Lung (tissue), 12 donors: ENCODE results near the gene FAM174C. TPM values are rescaled to one million over a fixed set of nuclear protein-coding genes. Genes with fewer than 3 reads are reported as not detected.

Experiments
- ATAC-seq: fragments of 200-7000 bp; cut with Tn5 transposase; one replicate; pipeline ENCODE4 v1.9.1; 2020; ENCODE audit warnings: moderate number of reproducible peaks; ENCODE audit not compliant: insufficient read depth, low FRiP score
- DNase-seq, 3 donors: peaks; one replicate each; pipeline ENCODE4 v3.0.0-alpha.2; 2013 to 2017
- H3K27ac ChIP-seq, 2 donors: one replicate each; pipeline ENCODE4 v1.5.1; 2013; ENCODE audit warnings: mild to moderate bottlenecking in 2 of 2, moderate library complexity in 2 of 2, control low read depth in 1 of 2, inconsistent platforms in 1 of 2, low read depth in 1 of 2, low read length in 1 of 2
- H3K27me3 ChIP-seq, 3 donors: one replicate each; pipeline ENCODE4 v1.5.1; 2013; ENCODE audit warnings: low read length in 2 of 3; ENCODE audit not compliant: control insufficient read depth in 3 of 3, insufficient read depth in 3 of 3
- H3K36me3 ChIP-seq, 4 donors: one replicate each; pipeline ENCODE4 v1.5.1; 2013; ENCODE audit warnings: low read length in 4 of 4, mild to moderate bottlenecking in 1 of 4, moderate library complexity in 1 of 4; ENCODE audit not compliant: control insufficient read depth in 4 of 4, insufficient read depth in 4 of 4
- H3K4me1 ChIP-seq, 5 donors: one replicate each; pipeline ENCODE4 v1.5.1; 2013; ENCODE audit warnings: low read length in 5 of 5, mild to moderate bottlenecking in 2 of 5, moderate library complexity in 1 of 5; ENCODE audit not compliant: control insufficient read depth in 5 of 5, insufficient read depth in 5 of 5
- H3K4me3 ChIP-seq: one replicate; pipeline ENCODE4 v1.5.1; 2013; ENCODE audit warnings: mild to moderate bottlenecking, control low read depth, moderate library complexity
- H3K9ac ChIP-seq, 2 donors: one replicate each; pipeline ENCODE4 v1.5.1; 2013; ENCODE audit warnings: low read length in 2 of 2, control low read depth in 1 of 2; ENCODE audit not compliant: insufficient read depth in 1 of 2
- H3K9me3 ChIP-seq, 4 donors: one replicate each; pipeline ENCODE4 v1.5.1; 2013; ENCODE audit warnings: low read length in 3 of 4, mild to moderate bottlenecking in 1 of 4, moderate library complexity in 1 of 4; ENCODE audit not compliant: control insufficient read depth in 4 of 4, insufficient read depth in 3 of 4
- CTCF ChIP-seq: IDR thresholded peaks from 2 replicates; pipeline ENCODE4 v1.5.1; 2012; ENCODE audit warnings: mild to moderate bottlenecking; ENCODE audit errors: control extremely low read depth, extremely low read depth
- WGBS, 2 donors: extraction: QIAGEN DNeasy Blood & Tissue Kit; methylation state at CpG; one replicate each; pipeline ENCODE4 v1.1.7; 2013; 5-methylcytosine and 5-hydroxymethylcytosine counted together
- polyA plus RNA-seq, 2 donors: library from polyadenylated mRNA; stranded (reverse); fragments of 200-250 nt; gene quantifications; one replicate each; pipeline ENCODE4 v1.2.1, GENCODE V29; 2013
- total RNA-seq, 2 donors: library from RNA; depleted of rRNA in 1 of 2; stranded (reverse); fragments of >200 nt in 1 of 2; gene quantifications; one replicate each; pipeline ENCODE4 v1.2.1, GENCODE V29; 2014 to 2021
- donor health status: control.
- donor health status: control.
- donor health status: Bipolar disorder and iron deficiency.
- donor health status: healthy.
- donor health status: DM: yes; HTN: yes; CAD: no.

The FAM174C gene
- total and polyA plus RNA-seq, 4 donors: 17.5 to 89.3 (median 69.4) TPM

GRCh38 chr19:1248139-1248785 is 27.1 kb upstream of the FAM174C start, which contains the start of gene MIDN:
Gene MIDN (plus strand): TSS chr19:1248583. CDS start chr19:1250297, 1,714 bp downstream.
- 0 to 1% methylated on average over 51 to 60 of the region's 60 CpGs for WGBS, 2 donors
- Histone ChIP-seq H3K9ac (peak within 1 kb of the TSS; percentile 32 to 63), H3K9me3 (no peaks in the 10 kb centered on the region), H3K27me3 (no peaks in the 10 kb centered on the region), H3K36me3 (peaks cover 0 to 24% (median 7%) of the 10 kb centered on the region in 4 donors), H3K27ac (peak within 1 kb of the TSS; percentile 98 to 99), H3K4me1 (peaks cover 0 to 33% (median 21%) of the 10 kb centered on the region in 5 donors), H3K4me3 (peak within 1 kb of the TSS; percentile 88)
- peak; percentile 70 to 89 (median 85) for DNase-seq
- no peak for TF ChIP-seq CTCF
- peak; percentile 28 for ATAC-seq

- peaks cover 0 to 30% (median 10%) of the 10 kb centered on the region in 4 donors for H3K36me3 ChIP-seq
- peak overlapping the region in 1 of 2 donors; percentile 63 for H3K9ac ChIP-seq
- WGBS, 2 donors: 0 to 1% methylated on average over 55 to 74 of the region's 74 CpGs
- ATAC-seq (peak; percentile 4), DNase-seq (peak; percentile 86 to 88 (median 87))
- H3K27me3 ChIP-seq: no peaks in the 10 kb centered on the region
- peak; percentile 48 for TF ChIP-seq CTCF
- H3K27ac ChIP-seq: peak overlapping the region; percentile 98 to 99
- H3K9me3 ChIP-seq: no peaks in the 10 kb centered on the region
- peaks cover 2 to 35% (median 24%) of the 10 kb centered on the region in 5 donors for H3K4me1 ChIP-seq
- peak overlapping the region; percentile 88 for H3K4me3 ChIP-seq
Measured at GRCh38 chr19:1248786-1249297, 26.5 kb upstream of the FAM174C start.

- peak; percentile 97 to 99 (median 98) for DNase-seq
- no peaks in the 10 kb centered on the region for H3K27me3 ChIP-seq
- ATAC-seq: peak; percentile 12
- peak overlapping the region; percentile 94 for H3K4me3 ChIP-seq
- H3K4me1 ChIP-seq: peaks cover 2 to 35% (median 21%) of the 10 kb centered on the region in 5 donors
- H3K9me3 ChIP-seq: no peaks in the 10 kb centered on the region
- H3K27ac ChIP-seq: peak overlapping the region; percentile 98 to 99
- peaks cover 2 to 32% (median 14%) of the 10 kb centered on the region in 4 donors for H3K36me3 ChIP-seq
- no peak for TF ChIP-seq CTCF
- 0 to 1% methylated on average over 62 to 102 of the region's 102 CpGs for WGBS, 2 donors
- no peak overlapping the region for H3K9ac ChIP-seq
Measured at GRCh38 chr19:1249298-1249989, 25.9 kb upstream of the FAM174C start.
